HG03558 (cell line): ENCODE data around the gene SV2B.
"Not testable (repeated sequence)": the region's sequence is repeated elsewhere in the genome, so short reads cannot be mapped to it uniquely, and the experiment has no call there.

Source experiments
- ATAC-seq: cut with Tn5 transposase; IDR thresholded peaks from one replicate; pipeline ENCODE4 v1.9.1; 2021; ENCODE audit warnings: moderate number of reproducible peaks; ENCODE audit not compliant: unreplicated experiment; ENCODE audit errors: extremely low read depth

SV2B gene

DNA sequence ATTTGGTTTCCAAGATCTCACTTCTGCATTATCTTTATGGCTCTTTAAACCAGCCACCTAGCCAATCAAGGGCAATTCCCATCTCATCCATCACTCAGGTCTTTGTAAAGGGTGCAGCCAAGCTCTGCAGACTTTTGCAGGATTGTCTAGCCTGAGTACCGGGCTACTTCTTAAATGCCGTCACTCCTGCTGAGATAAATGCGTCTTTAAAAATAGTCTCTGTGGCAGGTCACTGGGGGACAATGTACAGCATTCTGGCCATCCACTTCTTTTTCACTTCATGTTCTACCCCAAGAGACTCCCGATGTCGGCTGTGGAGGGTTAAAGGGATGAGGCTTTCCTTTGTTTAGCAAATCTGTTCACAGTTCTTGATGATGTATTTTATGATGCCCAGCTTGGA lies 194.7 kb downstream of the SV2B start:
- no peak for ATAC-seq

- ATAC-seq: no peak
These were observed 198.0 kb downstream of the SV2B start for GRCh38 chr15:91298101-91298500.

DNA sequence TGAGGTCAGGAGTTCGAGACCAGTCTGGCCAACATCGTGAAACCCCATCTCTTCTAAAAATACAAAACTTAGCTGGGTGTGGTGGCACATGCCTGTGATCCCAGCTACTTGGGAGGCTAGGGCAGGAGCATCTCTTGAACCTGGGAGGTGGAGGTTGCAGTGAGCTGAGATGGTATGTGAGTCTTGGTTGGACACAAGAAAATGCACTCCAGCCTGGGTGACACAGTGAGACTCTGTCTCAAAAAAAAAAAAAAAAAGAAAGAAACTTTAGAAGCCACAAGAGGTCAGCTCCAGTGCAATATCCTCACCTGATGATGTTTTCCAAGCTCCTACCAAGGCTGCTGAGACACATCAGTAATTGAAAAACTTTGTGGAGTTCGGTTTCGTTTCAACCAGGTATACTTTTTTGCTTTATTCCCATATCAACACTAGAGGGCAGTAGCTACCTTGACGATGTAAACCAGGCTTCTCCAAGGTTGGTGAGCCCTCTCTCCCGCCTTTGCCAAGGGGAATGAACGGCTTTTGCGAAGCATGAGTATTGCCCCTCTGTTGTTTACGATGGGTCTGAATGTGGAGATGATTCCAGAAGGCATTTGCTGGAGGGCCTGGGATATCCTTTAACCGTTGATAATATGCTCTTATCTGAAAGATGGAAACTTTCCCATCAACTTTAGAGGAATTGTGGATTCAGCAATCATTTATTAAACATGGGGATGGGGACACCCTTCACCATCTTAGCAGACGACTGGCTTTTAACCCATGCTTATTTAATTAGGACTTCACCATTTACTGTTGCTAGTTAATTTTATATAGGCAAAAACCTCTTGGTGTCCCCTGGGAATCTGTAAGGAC lies 202.8 kb downstream of the SV2B start:
- ATAC-seq: no peak

GRCh38 chr15:91304210-91304609 lies 204.2 kb downstream of the SV2B start:
- ATAC-seq: no peak

- no peak for ATAC-seq
These were observed 204.7 kb downstream of the SV2B start for GRCh38 chr15:91304786-91305185.

DNA sequence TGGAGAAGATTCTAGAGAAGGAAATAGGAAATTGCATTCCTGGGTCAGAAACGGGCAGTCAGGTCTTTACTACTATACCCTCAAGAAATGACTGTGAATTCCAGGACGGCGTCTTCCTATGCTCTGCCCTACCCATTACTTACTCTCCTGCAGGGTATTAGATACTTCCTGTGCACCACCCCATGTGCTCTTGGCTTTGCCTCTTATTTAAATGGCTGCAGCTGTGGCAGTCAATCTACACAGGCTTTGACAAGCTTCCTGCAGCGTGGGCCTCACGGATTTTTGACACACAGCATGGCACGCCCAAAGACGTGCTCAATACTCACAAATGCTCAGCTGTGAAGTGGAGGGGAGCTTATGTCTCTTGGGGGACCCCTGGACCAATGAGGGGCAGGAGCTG lies 206.1 kb downstream of the SV2B start:
- ATAC-seq: no peak

- no peak for ATAC-seq
These were observed 207.5 kb downstream of the SV2B start for GRCh38 chr15:91307601-91308000.

- ATAC-seq: no peak
These were observed 208.1 kb downstream of the SV2B start for GRCh38 chr15:91308199-91308598.

DNA sequence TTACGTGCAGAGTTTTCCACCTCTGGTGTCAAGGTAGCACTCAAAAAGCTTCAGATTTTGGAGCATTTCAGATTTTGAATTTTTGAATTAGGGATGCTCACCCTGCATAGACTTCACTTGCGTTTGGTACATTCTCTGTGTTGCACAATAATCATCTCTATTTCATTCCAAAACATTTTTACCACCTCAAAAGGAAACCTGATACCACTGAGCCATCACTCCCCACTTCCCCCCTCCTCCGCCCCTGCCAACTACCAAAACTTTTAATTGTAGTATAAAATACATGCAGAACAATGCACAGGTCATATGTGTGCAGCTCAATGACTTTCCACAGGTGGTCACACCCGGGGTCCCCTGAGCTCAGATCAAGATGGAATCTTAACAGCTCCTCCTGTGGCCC lies 208.8 kb downstream of the SV2B start:
- ATAC-seq: no peak

- ATAC-seq: no peak
These were observed 211.9 kb downstream of the SV2B start for GRCh38 chr15:91311986-91312385.

DNA sequence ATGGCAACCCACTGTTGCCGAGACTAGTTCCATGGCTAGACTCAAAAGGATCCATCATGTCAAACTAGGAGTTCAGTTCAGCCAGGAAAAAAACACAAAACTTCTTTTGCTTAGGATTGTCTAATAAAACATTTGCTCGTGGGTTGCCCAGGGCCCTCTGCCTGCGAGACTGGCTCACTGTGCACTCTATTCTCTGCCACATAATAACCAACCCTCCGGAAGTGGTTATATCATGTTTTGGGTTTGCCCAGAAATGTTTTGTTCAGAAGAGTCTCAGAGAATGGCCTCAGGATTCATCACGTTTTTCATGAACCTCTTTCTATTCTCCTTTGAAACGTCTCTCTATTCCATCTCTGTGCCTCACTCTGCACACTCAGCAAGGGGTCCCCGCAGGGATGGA lies 216.1 kb downstream of the SV2B start:
- no peak for ATAC-seq

DNA sequence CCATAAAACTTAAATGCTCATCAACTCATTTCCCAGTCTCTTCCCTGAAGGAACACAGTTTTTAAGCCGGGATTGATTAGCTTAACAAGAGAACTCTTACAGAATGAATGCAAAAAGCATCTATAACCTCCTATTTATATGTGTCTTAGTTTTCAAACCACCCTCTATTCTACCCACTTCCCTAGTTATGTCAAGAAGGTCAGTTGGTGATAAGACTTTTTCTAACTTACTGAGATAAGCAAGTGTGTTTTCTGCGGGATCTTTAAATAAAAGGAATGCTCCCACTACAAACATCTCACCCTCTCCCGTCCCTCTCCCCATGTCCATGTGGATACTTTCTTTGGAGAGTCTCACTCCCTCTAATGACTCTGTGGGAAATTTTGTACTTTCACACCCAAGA lies 218.5 kb downstream of the SV2B start:
- ATAC-seq: no peak

- ATAC-seq: no peak
These were observed 218.9 kb downstream of the SV2B start for GRCh38 chr15:91318931-91319330.

DNA sequence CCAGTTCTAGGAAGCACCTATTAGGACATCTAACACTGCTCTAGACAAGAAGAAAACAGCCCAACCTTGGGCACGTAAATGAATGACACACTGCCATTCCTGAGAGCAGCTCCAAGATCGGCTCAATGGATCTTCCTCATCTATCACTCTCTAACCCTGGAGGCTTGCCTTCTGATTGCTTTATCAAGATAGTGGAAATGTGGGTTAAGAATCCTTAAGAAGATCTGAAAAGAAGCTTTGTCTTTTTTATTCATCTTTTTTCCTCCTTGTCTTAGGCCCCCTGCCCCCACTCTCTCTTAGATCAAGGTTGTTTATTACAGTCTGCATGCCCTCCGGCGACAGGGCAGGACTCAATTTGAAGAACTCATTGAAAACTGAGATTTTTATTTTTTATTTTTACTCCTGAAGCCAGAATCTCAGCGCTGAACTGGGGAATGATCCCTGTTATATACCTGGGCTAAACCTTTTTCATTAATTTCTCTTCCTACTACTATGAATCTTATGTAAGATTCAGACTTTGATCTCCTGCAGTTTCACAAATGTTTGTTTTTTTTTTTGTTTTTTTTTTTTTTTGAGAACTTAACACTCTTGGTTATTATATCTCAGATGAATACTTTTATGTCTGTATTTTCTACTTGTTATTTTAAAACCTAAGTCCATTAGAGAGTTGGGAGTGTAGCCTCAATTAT lies 219.5 kb downstream of the SV2B start:
- no peak for ATAC-seq

DNA sequence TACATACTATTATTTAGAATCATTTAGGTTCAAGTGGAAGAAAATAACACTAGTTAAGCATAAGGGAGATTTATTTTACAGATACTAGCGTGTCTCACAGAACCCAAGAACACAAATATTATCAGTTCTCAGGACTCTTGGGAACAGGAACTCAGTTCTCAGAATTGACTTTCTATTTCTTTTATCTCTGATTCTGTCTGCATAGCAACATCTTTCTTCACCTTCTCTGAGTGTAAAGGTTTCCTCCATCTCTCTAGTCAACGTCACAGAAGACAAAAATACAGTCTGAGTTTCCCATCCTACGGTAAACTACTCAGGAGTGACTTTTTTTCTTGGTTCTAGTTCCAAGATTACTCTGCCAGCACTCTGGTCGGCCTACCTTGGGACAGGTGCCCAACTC lies 220.0 kb downstream of the SV2B start:
- ATAC-seq: no peak

DNA sequence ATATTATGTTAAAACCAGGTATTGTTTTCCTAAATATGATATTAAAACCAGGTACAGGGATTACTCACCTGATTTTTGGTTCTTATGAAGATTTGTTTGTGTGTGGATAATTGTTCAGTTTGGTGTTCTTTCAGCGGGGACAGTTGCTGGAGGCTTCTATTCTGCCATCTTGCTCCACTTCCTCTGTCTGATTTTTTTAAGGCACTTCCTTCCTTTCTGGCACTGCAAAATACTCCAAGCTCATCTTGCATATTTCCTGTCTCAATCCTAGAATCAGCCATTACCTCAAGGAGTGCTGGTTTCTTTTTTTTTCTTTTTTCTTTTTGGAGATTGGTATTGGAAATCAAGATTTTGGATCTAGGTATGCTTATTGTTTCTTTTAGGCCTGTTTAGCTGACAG lies 229.9 kb downstream of the SV2B start:
- no peak for ATAC-seq

DNA sequence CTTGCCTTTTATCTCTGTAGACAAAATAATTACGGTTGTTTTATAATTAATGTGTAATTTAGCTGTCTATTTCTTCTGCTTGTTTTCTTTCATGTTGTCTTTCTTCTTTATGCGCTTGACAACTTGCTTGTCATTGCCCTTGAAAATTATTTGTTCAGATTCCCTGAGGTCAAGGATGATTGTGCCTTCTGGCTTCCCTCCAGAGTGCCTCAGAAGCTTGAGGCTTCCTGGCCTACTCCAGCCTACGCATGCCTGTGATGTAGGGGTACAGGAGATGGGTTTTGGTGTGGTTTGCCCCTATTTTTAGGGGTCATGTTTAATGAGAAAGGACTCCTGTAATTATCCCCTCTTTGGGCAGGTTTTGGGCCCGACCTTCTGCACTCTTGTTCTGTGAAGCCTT lies 231.5 kb downstream of the SV2B start:
- no peak for ATAC-seq

- ATAC-seq: no peak
These were observed 235.6 kb downstream of the SV2B start for GRCh38 chr15:91335702-91336101.

DNA sequence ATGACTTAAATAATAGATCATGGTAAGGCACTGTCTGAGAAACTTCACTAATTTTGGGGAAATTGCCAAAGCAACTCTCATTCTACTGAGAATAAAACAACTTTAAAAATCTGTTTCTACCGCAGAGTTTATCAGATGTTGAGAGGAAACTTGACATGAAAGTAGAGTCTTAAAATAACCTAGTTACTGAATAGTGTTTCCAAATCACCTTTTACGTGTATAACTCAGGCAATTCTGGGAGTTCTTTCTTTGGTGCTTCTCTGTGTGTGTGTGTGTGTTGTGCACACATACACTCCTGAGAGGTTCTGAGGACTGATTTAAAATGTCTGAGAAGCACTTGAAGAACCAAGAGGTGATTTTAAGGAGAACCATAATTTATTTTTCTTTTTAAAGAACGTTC lies 236.6 kb downstream of the SV2B start:
- no peak for ATAC-seq

DNA sequence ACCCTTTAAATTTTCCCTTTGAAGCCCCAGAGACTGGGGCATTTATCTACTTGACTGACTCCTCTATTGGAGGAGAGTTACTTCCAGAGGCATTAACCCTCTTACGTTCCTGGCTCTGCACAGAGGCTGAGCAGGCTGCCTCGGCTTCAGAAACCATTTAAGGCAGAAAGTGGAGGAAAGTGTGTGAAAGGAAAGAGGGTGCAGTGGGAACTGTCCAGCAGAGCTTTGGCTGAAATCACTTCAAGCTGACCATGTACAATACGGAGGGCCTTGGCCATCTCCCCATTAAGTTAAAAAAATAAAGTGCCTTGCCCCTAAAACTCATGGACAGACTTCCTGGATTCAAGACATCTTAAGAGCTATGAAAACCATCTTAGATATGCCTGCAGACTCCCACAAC lies 238.7 kb downstream of the SV2B start:
- no peak for ATAC-seq

- ATAC-seq: no peak
These were observed 242.0 kb downstream of the SV2B start for GRCh38 chr15:91342097-91342496.

GRCh38 chr15:91344912-91345311 lies 244.9 kb downstream of the SV2B start:
- not testable (repeated sequence) for ATAC-seq
